Activated CD8-positive, alpha-beta T cell treated with anti-CD3 and anti-CD28 coated beads for 36 hours (primary cell): ENCODE data around the gene TBC1D9. TPM values are rescaled to one million over a fixed set of nuclear protein-coding genes. Genes with fewer than 3 reads are reported as not detected.

Experiments
- ATAC-seq: fragments of 200-7000 bp; cut with Tn5 transposase; one replicate; pipeline ENCODE4 v1.10.0; 2021; ENCODE audit warnings: mild to moderate bottlenecking, moderate library complexity
- CTCF ChIA-PET: fragments of 350-600 bp; sonication (Branson Sonifier 250); formaldehyde crosslinking; loops from one replicate; lab custom pipeline; 2021; ENCODE audit warnings: antibody characterized with exemption; lab: Charles Lee
- POLR2A ChIA-PET: fragments of 350-600 bp; sonication (Branson Sonifier 250); formaldehyde crosslinking; loops from one replicate; lab custom pipeline; 2021; ENCODE audit warnings: antibody characterized with exemption; lab: Charles Lee
- DNase-seq: peaks from one replicate; pipeline ENCODE4 v3.0.0-alpha.2; 2020
- H3K27ac Mint-ChIP-seq: one replicate; pipeline ENCODE4 v1.8.0; 2021; ENCODE audit warnings: mild to moderate bottlenecking, mixed read lengths
- H3K27me3 Mint-ChIP-seq: one replicate; pipeline ENCODE4 v1.8.0; 2021; ENCODE audit warnings: mixed read lengths
- H3K36me3 Mint-ChIP-seq: one replicate; pipeline ENCODE4 v1.8.0; 2021; ENCODE audit warnings: low read depth, mixed read lengths
- H3K4me1 Mint-ChIP-seq: one replicate; pipeline ENCODE4 v1.8.0; 2021; ENCODE audit warnings: low read depth, mixed read lengths
- H3K4me3 Mint-ChIP-seq: one replicate; pipeline ENCODE4 v1.8.0; 2021; ENCODE audit warnings: mild to moderate bottlenecking, moderate library complexity, mixed read lengths
- H3K9me3 Mint-ChIP-seq: one replicate; pipeline ENCODE4 v1.8.0; 2021; ENCODE audit warnings: mixed read lengths
- CTCF ChIP-seq: fragments of 200-600 bp; IDR thresholded peaks from one replicate; pipeline ENCODE4 v1.8.0; 2022; ENCODE audit warnings: antibody characterized with exemption, mild to moderate bottlenecking
- intact Hi-C: fragments of 100-400 bp; cut with micrococcal nuclease; formaldehyde crosslinking; loops from one replicate; pipeline ENCODE4 v1.10.0; 2022
- total RNA-seq, 2 experiments: library from RNA; stranded (reverse); gene quantifications; one replicate each; pipeline ENCODE4 v1.2.3, GENCODE V29; 2021

The TBC1D9 gene
- total RNA-seq, 2 experiments from 2014 or later = not detected

- no peaks in the 10 kb centered on the region for H3K9me3 Mint-ChIP-seq
- POLR2A ChIA-PET = no interaction called here
- H3K36me3 Mint-ChIP-seq = no peaks in the 10 kb centered on the region
Measured at GRCh38 chr4:140735317-140735716, 20.9 kb downstream of the TBC1D9 start.

GRCh38 chr4:140732780-140733179, 23.4 kb downstream of the TBC1D9 start:
- no peaks in the 10 kb centered on the region for H3K9me3 Mint-ChIP-seq
- no peaks in the 10 kb centered on the region for H3K4me1 Mint-ChIP-seq
- ATAC-seq = no peak
- H3K27ac Mint-ChIP-seq = no peak overlapping the region
- DNase-seq = no peak
- peaks cover 10% of the 10 kb centered on the region for H3K27me3 Mint-ChIP-seq
- no peaks in the 10 kb centered on the region for H3K36me3 Mint-ChIP-seq
- TF ChIP-seq CTCF = no peak
- no peak overlapping the region for H3K4me3 Mint-ChIP-seq
- ChIA-PET CTCF (no interaction called here), POLR2A (no interaction called here)
- intact Hi-C loops = no loop called here

More at GRCh38 chr4:140735317-140735716, 20.9 kb downstream of the TBC1D9 start:
- CTCF ChIA-PET = no interaction called here
- TF ChIP-seq CTCF = no peak
- DNase-seq = no peak
- Mint-ChIP-seq H3K27ac (no peak overlapping the region), H3K27me3 (peaks cover 16% of the 10 kb centered on the region), H3K4me1 (no peaks in the 10 kb centered on the region), H3K4me3 (no peak overlapping the region)
- ATAC-seq = no peak
- intact Hi-C loops = no loop called here

- H3K27me3 Mint-ChIP-seq = peaks cover 3% of the 10 kb centered on the region
- CTCF ChIA-PET = interaction anchor here (0.7 kb wide), 1 partner anchor 14 kb away, joined by 4 read pairs; no protein-coding TSS in a partner anchor
- POLR2A ChIA-PET = no interaction called here
- no peak overlapping the region for H3K4me3 Mint-ChIP-seq
- intact Hi-C loops = no loop called here
- no peak for TF ChIP-seq CTCF
- ATAC-seq (no peak), DNase-seq (no peak)
- H3K27ac Mint-ChIP-seq = no peak overlapping the region
- H3K4me1 Mint-ChIP-seq = no peaks in the 10 kb centered on the region
- no peaks in the 10 kb centered on the region for H3K36me3 Mint-ChIP-seq
- H3K9me3 Mint-ChIP-seq = no peaks in the 10 kb centered on the region
Measured at GRCh38 chr4:140729344-140730049, 26.7 kb downstream of the TBC1D9 start.

- Mint-ChIP-seq H3K27me3 (peaks cover 2% of the 10 kb centered on the region), H3K36me3 (no peaks in the 10 kb centered on the region), H3K27ac (no peak overlapping the region), H3K4me3 (no peak overlapping the region), H3K4me1 (no peaks in the 10 kb centered on the region), H3K9me3 (no peaks in the 10 kb centered on the region)
- no peak for TF ChIP-seq CTCF
- no peak for ATAC-seq
- ChIA-PET CTCF (no interaction called here), POLR2A (no interaction called here)
- intact Hi-C loops = no loop called here
- DNase-seq = no peak
Measured at GRCh38 chr4:140726776-140727500, 29.2 kb downstream of the TBC1D9 start.

- no peak overlapping the region for H3K27ac Mint-ChIP-seq
Measured at GRCh38 chr4:140725556-140725955, 30.6 kb downstream of the TBC1D9 start.

More at GRCh38 chr4:140725556-140725955, 30.6 kb downstream of the TBC1D9 start:
- DNase-seq (no peak), ATAC-seq (no peak)
- H3K9me3 Mint-ChIP-seq = no peaks in the 10 kb centered on the region
- H3K36me3 Mint-ChIP-seq = no peaks in the 10 kb centered on the region
- H3K27me3 Mint-ChIP-seq = peaks cover 2% of the 10 kb centered on the region
- CTCF ChIA-PET = no interaction called here
- TF ChIP-seq CTCF = no peak
- H3K4me1 Mint-ChIP-seq = peaks cover 9% of the 10 kb centered on the region
- no peak overlapping the region for H3K4me3 Mint-ChIP-seq
- POLR2A ChIA-PET = no interaction called here
- intact Hi-C loops = no loop called here
